ENCODE measurements around the gene NUAK2.

DNA sequence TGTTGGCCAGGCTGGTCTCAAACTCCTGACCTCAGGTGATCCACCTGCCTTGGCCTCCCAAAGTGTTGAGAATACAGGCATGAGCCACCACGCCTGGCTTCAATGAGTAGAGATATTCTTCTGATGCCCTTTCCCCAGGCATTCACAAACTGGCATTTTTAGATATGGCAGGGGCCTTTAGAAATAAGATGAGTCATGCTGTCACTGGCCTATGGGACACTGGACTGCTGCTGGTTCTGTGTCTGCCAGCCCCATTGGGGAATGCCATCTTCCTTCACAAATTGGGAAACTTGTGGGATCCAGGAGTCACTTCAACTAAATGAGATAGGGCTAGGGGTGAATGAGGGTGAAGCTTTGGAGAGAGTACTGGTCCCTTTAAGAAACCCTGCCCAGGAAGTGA is 19.1 kb upstream of the NUAK2 start:
- no peak for TF ChIP-seq POLR2A (IDR thresholded peaks at IDR 0.05)
- TF ChIP-seq, protein P1, sequence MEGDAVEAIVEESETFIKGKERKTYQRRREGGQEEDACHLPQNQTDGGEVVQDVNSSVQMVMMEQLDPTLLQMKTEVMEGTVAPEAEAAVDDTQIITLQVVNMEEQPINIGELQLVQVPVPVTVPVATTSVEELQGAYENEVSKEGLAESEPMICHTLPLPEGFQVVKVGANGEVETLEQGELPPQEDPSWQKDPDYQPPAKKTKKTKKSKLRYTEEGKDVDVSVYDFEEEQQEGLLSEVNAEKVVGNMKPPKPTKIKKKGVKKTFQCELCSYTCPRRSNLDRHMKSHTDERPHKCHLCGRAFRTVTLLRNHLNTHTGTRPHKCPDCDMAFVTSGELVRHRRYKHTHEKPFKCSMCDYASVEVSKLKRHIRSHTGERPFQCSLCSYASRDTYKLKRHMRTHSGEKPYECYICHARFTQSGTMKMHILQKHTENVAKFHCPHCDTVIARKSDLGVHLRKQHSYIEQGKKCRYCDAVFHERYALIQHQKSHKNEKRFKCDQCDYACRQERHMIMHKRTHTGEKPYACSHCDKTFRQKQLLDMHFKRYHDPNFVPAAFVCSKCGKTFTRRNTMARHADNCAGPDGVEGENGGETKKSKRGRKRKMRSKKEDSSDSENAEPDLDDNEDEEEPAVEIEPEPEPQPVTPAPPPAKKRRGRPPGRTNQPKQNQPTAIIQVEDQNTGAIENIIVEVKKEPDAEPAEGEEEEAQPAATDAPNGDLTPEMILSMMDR (IDR thresholded peaks at IDR 0.05): no peak

All from body of pancreas (tissue), 4 donors.